DOHH2 (cell line): ENCODE results near the gene LIPI.
"Not testable (repeated sequence)": the region's sequence is repeated elsewhere in the genome, so short reads cannot be mapped to it uniquely, and the experiment has no call there.

Experiments used
- H3F3A ChIP-seq: fragments of 200-600 bp; sonication (generic), shearing (Covaris generic); 2 replicates; pipeline ENCODE4 v1.6.0; 2016; ENCODE audit warnings: antibody characterized with exemption, mild to moderate bottlenecking; ENCODE audit not compliant: control insufficient read depth, insufficient read depth
- H3K27ac ChIP-seq: fragments of 200-600 bp; sonication (generic); 2 replicates; pipeline ENCODE4 v1.5.1; 2014; ENCODE audit warnings: low read depth, mild to moderate bottlenecking, low read length, moderate library complexity
- H3K27me3 ChIP-seq: fragments of 200-600 bp; sonication (generic); 2 replicates; pipeline ENCODE4 v1.6.1; 2014; ENCODE audit warnings: mild to moderate bottlenecking, low read length, mixed read lengths; ENCODE audit not compliant: control insufficient read depth
- H3K36me3 ChIP-seq: fragments of 200-600 bp; sonication (generic); 2 replicates; pipeline ENCODE4 v1.6.1; 2014; ENCODE audit warnings: mild to moderate bottlenecking, low read length, moderate library complexity, mixed read lengths; ENCODE audit not compliant: control insufficient read depth
- H3K4me1 ChIP-seq: fragments of 200-600 bp; sonication (generic); 2 replicates; pipeline ENCODE4 v1.6.1; 2014; ENCODE audit warnings: mild to moderate bottlenecking, low read length, mixed read lengths; ENCODE audit not compliant: control insufficient read depth
- H3K4me2 ChIP-seq: fragments of 200-600 bp; sonication (generic); 2 replicates; pipeline ENCODE4 v1.6.0; 2014; ENCODE audit warnings: mild to moderate bottlenecking, low read length, moderate library complexity
- H3K4me3 ChIP-seq: fragments of 200-600 bp; sonication (generic); 2 replicates; pipeline ENCODE4 v1.5.1; 2014; ENCODE audit warnings: mild to moderate bottlenecking, low read length, mixed read lengths
- H3K79me2 ChIP-seq: fragments of 200-600 bp; sonication (generic); 2 replicates; pipeline ENCODE4 v1.6.1; 2014; ENCODE audit warnings: mild to moderate bottlenecking, low read length, mixed read lengths; ENCODE audit not compliant: control insufficient read depth
- H3K9me2 ChIP-seq: fragments of 200-600 bp; sonication (generic); replicated peaks from 2 replicates; pipeline ENCODE4 v1.6.1; 2014; ENCODE audit warnings: mild to moderate bottlenecking, low read length, mixed read lengths; ENCODE audit not compliant: control insufficient read depth
- H3K9me3 ChIP-seq: fragments of 200-600 bp; sonication (generic); 2 replicates; pipeline ENCODE4 v1.6.1; 2014; ENCODE audit warnings: antibody characterized with exemption, low read length, mixed read lengths; ENCODE audit not compliant: control insufficient read depth, insufficient read depth
- H4K20me1 ChIP-seq: fragments of 200-600 bp; sonication (generic); 2 replicates; pipeline ENCODE4 v1.6.0; 2014; ENCODE audit warnings: low read depth, mild to moderate bottlenecking, antibody characterized with exemption, low read length, moderate library complexity; ENCODE audit not compliant: control insufficient read depth, insufficient read depth
- CTCF ChIP-seq: fragments of 200-600 bp; sonication (generic); IDR thresholded peaks from one replicate; pipeline ENCODE4 v1.5.1; 2014; ENCODE audit warnings: antibody characterized with exemption, mild to moderate bottlenecking, low read depth, low read length; ENCODE audit not compliant: poor library complexity, severe bottlenecking
- EZH2phosphoT487 ChIP-seq: fragments of 200-600 bp; sonication (generic); IDR thresholded peaks from 2 replicates; pipeline ENCODE4 v1.6.1; 2017; ENCODE audit warnings: borderline replicate concordance, mild to moderate bottlenecking, antibody characterized with exemption, low read length, moderate library complexity, mixed read lengths

The LIPI gene

GRCh38 chr21:14095056-14095455 is 115.7 kb downstream of the LIPI start:
- no peak overlapping the region for H3K4me3 ChIP-seq
- no peaks in the 10 kb centered on the region for H4K20me1 ChIP-seq
- H3K4me1 ChIP-seq = no peaks in the 10 kb centered on the region
- H3K9me3 ChIP-seq = no peaks in the 10 kb centered on the region; the same call in 1 of the 2 replicates
- peaks cover 11% of the 10 kb centered on the region for H3K36me3 ChIP-seq
- no peaks in the 10 kb centered on the region for H3K27me3 ChIP-seq
- no peak overlapping the region for H3K27ac ChIP-seq
- TF ChIP-seq EZH2phosphoT487 = no peak
- no peak for TF ChIP-seq CTCF
- H3F3A ChIP-seq = no peaks in the 10 kb centered on the region
- H3K9me2 ChIP-seq = no peaks in the 10 kb centered on the region
- H3K79me2 ChIP-seq = no peaks in the 10 kb centered on the region
- H3K4me2 ChIP-seq = no peak overlapping the region

- H3K4me3 ChIP-seq = no peak overlapping the region
- no peaks in the 10 kb centered on the region; the same call in 1 of the 2 replicates for H3K9me3 ChIP-seq
- no peaks in the 10 kb centered on the region for H3K9me2 ChIP-seq
- H3K27ac ChIP-seq = no peak overlapping the region
- H3K4me2 ChIP-seq = no peak overlapping the region
- no peaks in the 10 kb centered on the region for H3K4me1 ChIP-seq
- peaks cover 8% of the 10 kb centered on the region for H3K36me3 ChIP-seq
- no peaks in the 10 kb centered on the region for H4K20me1 ChIP-seq
- no peak for TF ChIP-seq EZH2phosphoT487
- no peak for TF ChIP-seq CTCF
- H3K27me3 ChIP-seq = no peaks in the 10 kb centered on the region
- no peaks in the 10 kb centered on the region for H3F3A ChIP-seq
- H3K79me2 ChIP-seq = no peaks in the 10 kb centered on the region
Measured at GRCh38 chr21:14092834-14093560, 117.8 kb downstream of the LIPI start.

GRCh38 chr21:14090184-14090583 is 120.6 kb downstream of the LIPI start:
- not testable (repeated sequence) for H3K4me2 ChIP-seq, H3K27me3 ChIP-seq, H3F3A ChIP-seq, H3K79me2 ChIP-seq, H3K4me3 ChIP-seq, H3K9me2 ChIP-seq, H3K27ac ChIP-seq, H4K20me1 ChIP-seq, H3K9me3 ChIP-seq, H3K36me3 ChIP-seq, H3K4me1 ChIP-seq

- Histone ChIP-seq H4K20me1 (no peaks in the 10 kb centered on the region), H3K9me2 (no peaks in the 10 kb centered on the region), H3K9me3 (no peaks in the 10 kb centered on the region; the same call in 1 of the 2 replicates), H3K27ac (no peak overlapping the region), H3K4me3 (no peak overlapping the region), H3K4me1 (no peaks in the 10 kb centered on the region), H3F3A (no peaks in the 10 kb centered on the region), H3K79me2 (no peaks in the 10 kb centered on the region), H3K27me3 (no peaks in the 10 kb centered on the region), H3K36me3 (peaks cover 5% of the 10 kb centered on the region), H3K4me2 (no peak overlapping the region)
- TF ChIP-seq CTCF = no peak
- TF ChIP-seq EZH2phosphoT487 = no peak
Measured at GRCh38 chr21:14088391-14088790, 122.4 kb downstream of the LIPI start.
